DOHH2 (cell line): Measurements from ENCODE around the gene TFCP2.

Source experiments
- H3F3A ChIP-seq: fragments of 200-600 bp; sonication (generic), shearing (Covaris generic); 2 replicates; pipeline ENCODE4 v1.6.0; 2016; ENCODE audit warnings: antibody characterized with exemption, mild to moderate bottlenecking; ENCODE audit not compliant: control insufficient read depth, insufficient read depth
- H3K27ac ChIP-seq: fragments of 200-600 bp; sonication (generic); 2 replicates; pipeline ENCODE4 v1.5.1; 2014; ENCODE audit warnings: low read depth, mild to moderate bottlenecking, low read length, moderate library complexity
- H3K27me3 ChIP-seq: fragments of 200-600 bp; sonication (generic); 2 replicates; pipeline ENCODE4 v1.6.1; 2014; ENCODE audit warnings: mild to moderate bottlenecking, low read length, mixed read lengths; ENCODE audit not compliant: control insufficient read depth
- H3K36me3 ChIP-seq: fragments of 200-600 bp; sonication (generic); 2 replicates; pipeline ENCODE4 v1.6.1; 2014; ENCODE audit warnings: mild to moderate bottlenecking, low read length, moderate library complexity, mixed read lengths; ENCODE audit not compliant: control insufficient read depth
- H3K4me1 ChIP-seq: fragments of 200-600 bp; sonication (generic); 2 replicates; pipeline ENCODE4 v1.6.1; 2014; ENCODE audit warnings: mild to moderate bottlenecking, low read length, mixed read lengths; ENCODE audit not compliant: control insufficient read depth
- H3K4me2 ChIP-seq: fragments of 200-600 bp; sonication (generic); 2 replicates; pipeline ENCODE4 v1.6.0; 2014; ENCODE audit warnings: mild to moderate bottlenecking, low read length, moderate library complexity
- H3K4me3 ChIP-seq: fragments of 200-600 bp; sonication (generic); 2 replicates; pipeline ENCODE4 v1.5.1; 2014; ENCODE audit warnings: mild to moderate bottlenecking, low read length, mixed read lengths
- H3K79me2 ChIP-seq: fragments of 200-600 bp; sonication (generic); 2 replicates; pipeline ENCODE4 v1.6.1; 2014; ENCODE audit warnings: mild to moderate bottlenecking, low read length, mixed read lengths; ENCODE audit not compliant: control insufficient read depth
- H3K9me2 ChIP-seq: fragments of 200-600 bp; sonication (generic); replicated peaks from 2 replicates; pipeline ENCODE4 v1.6.1; 2014; ENCODE audit warnings: mild to moderate bottlenecking, low read length, mixed read lengths; ENCODE audit not compliant: control insufficient read depth
- H3K9me3 ChIP-seq: fragments of 200-600 bp; sonication (generic); 2 replicates; pipeline ENCODE4 v1.6.1; 2014; ENCODE audit warnings: antibody characterized with exemption, low read length, mixed read lengths; ENCODE audit not compliant: control insufficient read depth, insufficient read depth
- H4K20me1 ChIP-seq: fragments of 200-600 bp; sonication (generic); 2 replicates; pipeline ENCODE4 v1.6.0; 2014; ENCODE audit warnings: low read depth, mild to moderate bottlenecking, antibody characterized with exemption, low read length, moderate library complexity; ENCODE audit not compliant: control insufficient read depth, insufficient read depth
- CTCF ChIP-seq: fragments of 200-600 bp; sonication (generic); IDR thresholded peaks from one replicate; pipeline ENCODE4 v1.5.1; 2014; ENCODE audit warnings: antibody characterized with exemption, mild to moderate bottlenecking, low read depth, low read length; ENCODE audit not compliant: poor library complexity, severe bottlenecking
- EZH2phosphoT487 ChIP-seq: fragments of 200-600 bp; sonication (generic); IDR thresholded peaks from 2 replicates; pipeline ENCODE4 v1.6.1; 2017; ENCODE audit warnings: borderline replicate concordance, mild to moderate bottlenecking, antibody characterized with exemption, low read length, moderate library complexity, mixed read lengths

TFCP2 gene

GRCh38 chr12:51049525-51049924 is 123.4 kb downstream of the TFCP2 start:
- H3K4me1 ChIP-seq, result peaks cover 17% of the 10 kb centered on the region
- TF ChIP-seq CTCF (no peak), EZH2phosphoT487 (no peak)
- no peaks in the 10 kb centered on the region for H3K9me2 ChIP-seq
- H3K4me3 ChIP-seq, result peak overlapping the region; percentile 74
- 0 out of 2 replicates have a peak, but pooled peaks cover 3% of the 10 kb centered on the region for H3F3A ChIP-seq
- no peaks in the 10 kb centered on the region for H3K9me3 ChIP-seq
- peaks cover 34% of the 10 kb centered on the region for H3K79me2 ChIP-seq
- no peak overlapping the region for H3K27ac ChIP-seq
- no peaks in the 10 kb centered on the region for H4K20me1 ChIP-seq
- no peaks in the 10 kb centered on the region for H3K27me3 ChIP-seq
- H3K36me3 ChIP-seq, result peaks cover 47% of the 10 kb centered on the region
- H3K4me2 ChIP-seq, result peak overlapping the region; percentile 59

- Histone ChIP-seq H3K4me3 (peak overlapping the region; percentile 74), H3F3A (no peaks in the 10 kb centered on the region), H3K27ac (peak overlapping the region; percentile 55), H3K9me2 (no peaks in the 10 kb centered on the region), H4K20me1 (no peaks in the 10 kb centered on the region), H3K79me2 (peaks cover 34% of the 10 kb centered on the region), H3K9me3 (no peaks in the 10 kb centered on the region), H3K4me1 (peaks cover 17% of the 10 kb centered on the region), H3K4me2 (peak overlapping the region; percentile 59), H3K36me3 (peaks cover 40% of the 10 kb centered on the region), H3K27me3 (no peaks in the 10 kb centered on the region)
- no peak for TF ChIP-seq CTCF
- TF ChIP-seq EZH2phosphoT487, result no peak
These were observed 124.2 kb downstream of the TFCP2 start for GRCh38 chr12:51048661-51049251.

GRCh38 chr12:51047655-51048540 is 125.0 kb downstream of the TFCP2 start, which contains the start of gene LETMD1:
Gene LETMD1, plus strand, starts transcription at chr12:51048327. Its CDS starts 30 bp downstream, at chr12:51048357.
- Histone ChIP-seq H3K4me1 (peaks cover 17% of the 10 kb centered on the region), H3K36me3 (peaks cover 31% of the 10 kb centered on the region), H3K4me3 (peak within 1 kb of the TSS; percentile 74), H3K4me2 (peak within 1 kb of the TSS; percentile 59), H4K20me1 (no peaks in the 10 kb centered on the region), H3K27ac (peak within 1 kb of the TSS; percentile 55), H3K9me3 (no peaks in the 10 kb centered on the region), H3F3A (no peaks in the 10 kb centered on the region), H3K79me2 (peaks cover 34% of the 10 kb centered on the region), H3K27me3 (no peaks in the 10 kb centered on the region), H3K9me2 (no peaks in the 10 kb centered on the region)
- TF ChIP-seq EZH2phosphoT487 (no peak), CTCF (peak; percentile 93)
